OCI-LY3 (cell line): ENCODE data around the gene NDUFA9.

Experiments
- H2AFZ ChIP-seq: fragments of 200-600, 300-600 bp; shearing (Covaris generic); 2 replicates; pipeline ENCODE4 v1.6.0; 2014; ENCODE audit warnings: antibody characterized with exemption, low read depth, low read length
- H3K27ac ChIP-seq: fragments of 200-600, 300-600 bp; sonication (generic); 2 replicates; pipeline ENCODE4 v1.5.1; 2014; ENCODE audit warnings: mild to moderate bottlenecking, low read length, moderate library complexity, mixed read lengths
- H3K27me3 ChIP-seq: fragments of 200-600, 300-600 bp; sonication (generic); 2 replicates; pipeline ENCODE4 v1.6.1; 2014; ENCODE audit warnings: low read depth, low read length, mixed read lengths
- H3K36me3 ChIP-seq: fragments of 200-600, 300-600 bp; sonication (generic); replicated peaks from 2 replicates; pipeline ENCODE3; 2014; ENCODE audit warnings: low read depth, low read length, mixed read lengths
- H3K4me1 ChIP-seq: fragments of 300-600, 200-600 bp; sonication (generic); 2 replicates; pipeline ENCODE4 v1.6.1; 2014; ENCODE audit warnings: low read length, mixed read lengths
- H3K4me2 ChIP-seq: fragments of 200-600, 300-600 bp; sonication (generic); 2 replicates; pipeline ENCODE4 v1.6.1; 2014; ENCODE audit warnings: low read length, mixed read lengths
- H3K4me3 ChIP-seq: fragments of 300-600, 200-600 bp; sonication (generic); 2 replicates; pipeline ENCODE4 v1.5.1; 2014; ENCODE audit warnings: antibody characterized with exemption, mild to moderate bottlenecking, low read length, moderate library complexity
- H3K79me2 ChIP-seq: fragments of 300-600, 200-600 bp; shearing (Covaris generic); 2 replicates; pipeline ENCODE4 v1.6.1; 2014; ENCODE audit warnings: mild to moderate bottlenecking, low read length, mixed read lengths
- H3K9ac ChIP-seq: fragments of 300-600, 200-600 bp; shearing (Covaris generic); 2 replicates; pipeline ENCODE4 v1.6.0; 2014; ENCODE audit warnings: mild to moderate bottlenecking, low read length, moderate library complexity
- H3K9me3 ChIP-seq: fragments of 200-600, 300-600 bp; shearing (Covaris generic); 2 replicates; pipeline ENCODE4 v1.6.1; 2014; ENCODE audit warnings: low read length, mixed read lengths; ENCODE audit not compliant: insufficient read depth
- H4K20me1 ChIP-seq: fragments of 200-600, 300-600 bp; sonication (generic); 2 replicates; pipeline ENCODE4 v1.6.1; 2016; ENCODE audit warnings: low read length, mixed read lengths; ENCODE audit not compliant: insufficient read depth
- CTCF ChIP-seq: fragments of 200-600, 300-600 bp; sonication (generic); IDR thresholded peaks from 2 replicates; pipeline ENCODE4 v1.5.1; 2014; ENCODE audit warnings: antibody characterized with exemption, low read length, low read depth
- EZH2phosphoT487 ChIP-seq: fragments of 200-600 bp; shearing (Covaris generic); IDR thresholded peaks from 2 replicates; pipeline ENCODE4 v1.6.1; 2018; ENCODE audit warnings: antibody characterized with exemption, mixed run types, low read depth

The NDUFA9 gene

GRCh38 chr12:4648501-4649357, at the start of gene NDUFA9, which contains the start of gene AKAP3:
Gene NDUFA9 (plus strand): TSS chr12:4649114. CDS start chr12:4649127, 13 bp downstream.
Gene AKAP3 (minus strand): TSS chr12:4649051. CDS start chr12:4638196, 10,855 bp downstream.
- peak within 1 kb of the TSS; percentile 76 for H3K27ac ChIP-seq
- H4K20me1 ChIP-seq = no peaks in the 10 kb centered on the region
- peaks cover 54% of the 10 kb centered on the region for H3K79me2 ChIP-seq
- peak within 1 kb of the TSS; percentile 92 for H3K4me3 ChIP-seq
- peak within 1 kb of the TSS; percentile 71 for H2AFZ ChIP-seq
- TF ChIP-seq EZH2phosphoT487 (no peak), CTCF (no peak)
- H3K9me3 ChIP-seq = no peaks in the 10 kb centered on the region
- peaks cover 45% of the 10 kb centered on the region for H3K4me1 ChIP-seq
- H3K9ac ChIP-seq = peak within 1 kb of the TSS; percentile 98
- H3K4me2 ChIP-seq = peak within 1 kb of the TSS; percentile 92
- H3K27me3 ChIP-seq = no peaks in the 10 kb centered on the region
- H3K36me3 ChIP-seq = no peaks in the 10 kb centered on the region

- H3K36me3 ChIP-seq = no peaks in the 10 kb centered on the region
These were observed 45.5 kb upstream of the NDUFA9 start for GRCh38 chr12:4603421-4603820.

GRCh38 chr12:4603946-4604345, 45.0 kb upstream of the NDUFA9 start:
- Histone ChIP-seq H3K9ac (no peak overlapping the region), H3K9me3 (no peaks in the 10 kb centered on the region), H4K20me1 (no peaks in the 10 kb centered on the region), H3K79me2 (peaks cover 19% of the 10 kb centered on the region), H2AFZ (no peak overlapping the region), H3K4me1 (peaks cover 4% of the 10 kb centered on the region), H3K27ac (no peak overlapping the region), H3K4me2 (no peak overlapping the region), H3K27me3 (peaks cover 6% of the 10 kb centered on the region; the same call in 1 of the 2 replicates), H3K36me3 (no peaks in the 10 kb centered on the region), H3K4me3 (no peak overlapping the region)
- TF ChIP-seq CTCF (no peak), EZH2phosphoT487 (no peak)

More at GRCh38 chr12:4603421-4603820, 45.5 kb upstream of the NDUFA9 start:
- no peak for TF ChIP-seq CTCF
- no peak for TF ChIP-seq EZH2phosphoT487
- H3K4me1 ChIP-seq = peaks cover 4% of the 10 kb centered on the region
- H3K9ac ChIP-seq = no peak overlapping the region
- no peak overlapping the region for H3K27ac ChIP-seq
- no peaks in the 10 kb centered on the region for H3K9me3 ChIP-seq
- H3K79me2 ChIP-seq = peaks cover 19% of the 10 kb centered on the region
- H3K4me3 ChIP-seq = no peak overlapping the region
- no peak overlapping the region for H3K4me2 ChIP-seq
- no peaks in the 10 kb centered on the region for H4K20me1 ChIP-seq
- no peak overlapping the region for H2AFZ ChIP-seq
- H3K27me3 ChIP-seq = peaks cover 6% of the 10 kb centered on the region; the same call in 1 of the 2 replicates

- no peak for TF ChIP-seq EZH2phosphoT487
- TF ChIP-seq CTCF = peak; percentile 88
- H2AFZ ChIP-seq = peak overlapping the region; percentile 80
- H3K9ac ChIP-seq = peak overlapping the region; percentile 65
- H3K27me3 ChIP-seq = peaks cover 6% of the 10 kb centered on the region; the same call in 1 of the 2 replicates
- no peaks in the 10 kb centered on the region for H4K20me1 ChIP-seq
- peak overlapping the region; percentile 83 for H3K4me3 ChIP-seq
- 0 out of 2 replicates have a peak overlapping the region, but pooled peaks have one; percentile 19 for H3K27ac ChIP-seq
- no peaks in the 10 kb centered on the region for H3K9me3 ChIP-seq
- peak overlapping the region; percentile 57 for H3K4me2 ChIP-seq
- H3K79me2 ChIP-seq = peaks cover 19% of the 10 kb centered on the region
- peaks cover 4% of the 10 kb centered on the region for H3K4me1 ChIP-seq
- no peaks in the 10 kb centered on the region for H3K36me3 ChIP-seq
These were observed 44.2 kb upstream of the NDUFA9 start for GRCh38 chr12:4604684-4605193.
